SK-N-SH treated with all-trans-retinoic acid at 6 μM for 48 hours (cell line): ENCODE measurements around the gene KBTBD13.

Source experiments
- ATAC-seq: fragments of 200-7000 bp; cut with Tn5 transposase; 3 replicates; pipeline ENCODE4 v1.9.1; 2020; ENCODE audit warnings: mild to moderate bottlenecking, moderate library complexity
- ARNTL ChIP-seq: fragments of 450-650 bp; formaldehyde crosslinking; IDR thresholded peaks from 2 replicates; pipeline ENCODE4 v1.5.0; 2020; ENCODE audit warnings: low read depth, mild to moderate bottlenecking, moderate library complexity, borderline replicate concordance
- CREB5 ChIP-seq: fragments of 250-450 bp; sonication (Bioruptor Pico); IDR thresholded peaks from 2 replicates; pipeline ENCODE4 v1.5.1; 2020; ENCODE audit warnings: low read depth, mild to moderate bottlenecking, moderate library complexity
- CSDC2 ChIP-seq: fragments of 250-450 bp; sonication (Bioruptor Pico); IDR thresholded peaks from 2 replicates; pipeline ENCODE4 v1.5.0; 2020; ENCODE audit warnings: mild to moderate bottlenecking, moderate library complexity
- CSRNP3 ChIP-seq: fragments of 250-450 bp; sonication (Bioruptor Pico); IDR thresholded peaks from 2 replicates; pipeline ENCODE4 v1.5.1; 2021; ENCODE audit warnings: mild to moderate bottlenecking, moderate library complexity
- ESRRG ChIP-seq: fragments of 250-450 bp; sonication (Bioruptor Pico); IDR thresholded peaks from 2 replicates; pipeline ENCODE4 v1.6.1; 2021; ENCODE audit warnings: mild to moderate bottlenecking
- GLIS3 ChIP-seq: fragments of 250-450 bp; sonication (Bioruptor Pico); IDR thresholded peaks from 2 replicates; pipeline ENCODE4 v1.5.0; 2020; ENCODE audit warnings: mild to moderate bottlenecking, moderate library complexity
- OSR1 ChIP-seq: fragments of 250-450 bp; sonication (Bioruptor Pico); IDR thresholded peaks from 2 replicates; pipeline ENCODE4 v1.8.0; 2022; ENCODE audit warnings: moderate library complexity, mild to moderate bottlenecking, inconsistent platforms
- PATZ1 ChIP-seq: fragments of 250-450 bp; sonication (Bioruptor Pico); IDR thresholded peaks from 2 replicates; pipeline ENCODE4 v1.8.0; 2020; ENCODE audit warnings: mild to moderate bottlenecking, moderate library complexity, borderline replicate concordance
- POU6F1 ChIP-seq: fragments of 250-450 bp; sonication (Bioruptor Pico); IDR thresholded peaks from 2 replicates; pipeline ENCODE4 v1.8.0; 2021; ENCODE audit warnings: low read depth, mild to moderate bottlenecking, moderate library complexity, borderline replicate concordance
- PPARA ChIP-seq: fragments of 250-450 bp; sonication (Bioruptor Pico); IDR thresholded peaks from 2 replicates; pipeline ENCODE4 v1.5.0; 2020; ENCODE audit warnings: mild to moderate bottlenecking, borderline replicate concordance
- TCF4 ChIP-seq: fragments of 250-450 bp; sonication (Bioruptor Pico); IDR thresholded peaks from 2 replicates; pipeline ENCODE4 v1.8.0; 2021; ENCODE audit warnings: mild to moderate bottlenecking, moderate library complexity, borderline replicate concordance
- TOX ChIP-seq: fragments of 250-450 bp; sonication (Bioruptor Pico); IDR thresholded peaks from 2 replicates; pipeline ENCODE4 v1.8.0; 2021; ENCODE audit warnings: mild to moderate bottlenecking, moderate library complexity, borderline replicate concordance
- TSHZ2 ChIP-seq: fragments of 250-450 bp; sonication (Bioruptor Pico); IDR thresholded peaks from 2 replicates; pipeline ENCODE4 v1.5.0; 2020; ENCODE audit warnings: mild to moderate bottlenecking, moderate library complexity
- ZC3H10 ChIP-seq: fragments of 250-450 bp; sonication (Bioruptor Pico); IDR thresholded peaks from 2 replicates; pipeline ENCODE4 v1.5.1; 2021; ENCODE audit warnings: mild to moderate bottlenecking, moderate library complexity
- ZFP30 ChIP-seq: fragments of 450-650 bp; formaldehyde crosslinking; IDR thresholded peaks from 2 replicates; pipeline ENCODE4 v1.5.0; 2022; ENCODE audit warnings: mild to moderate bottlenecking, moderate library complexity
- ZNF565 ChIP-seq: fragments of 450-650 bp; formaldehyde crosslinking; conservative IDR thresholded peaks from 2 replicates; pipeline ENCODE4 v1.5.0; 2020; ENCODE audit warnings: low read depth, mild to moderate bottlenecking, moderate library complexity
- ZNF70 ChIP-seq: fragments of 450-650 bp; formaldehyde crosslinking; IDR thresholded peaks from 2 replicates; pipeline ENCODE4 v1.5.0; 2020; ENCODE audit warnings: mild to moderate bottlenecking, moderate library complexity
- ZNF8 ChIP-seq: fragments of 450-650 bp; formaldehyde crosslinking; IDR thresholded peaks from 2 replicates; pipeline ENCODE4 v1.5.0; 2020; ENCODE audit warnings: mild to moderate bottlenecking, moderate library complexity

Gene KBTBD13

GRCh38 chr15:65038428-65038827 lies 38.1 kb upstream of the KBTBD13 start:
- ATAC-seq, result no peak
- TF ChIP-seq CSRNP3 (CRISPR knock-in tag), result no peak
- no peak for TF ChIP-seq ESRRG (CRISPR knock-in tag)
- TF ChIP-seq ZNF70 (CRISPR knock-in tag), result no peak
- TF ChIP-seq OSR1 (CRISPR knock-in tag), result no peak
- TF ChIP-seq ZFP30 (CRISPR knock-in tag), result no peak

- ATAC-seq, result no peak
- no peak for TF ChIP-seq TOX
- TF ChIP-seq TCF4 (CRISPR knock-in tag), result no peak
Observed at GRCh38 chr15:65038836-65039235, 37.7 kb upstream of the KBTBD13 start.

- no peak for TF ChIP-seq ZFP30 (CRISPR knock-in tag)
- no peak for TF ChIP-seq ZNF565 (CRISPR knock-in tag)
- no peak for TF ChIP-seq PPARA (CRISPR knock-in tag)
- no peak for TF ChIP-seq ZC3H10
- TF ChIP-seq CSDC2 (CRISPR knock-in tag), result no peak
- TF ChIP-seq ZNF70 (CRISPR knock-in tag), result no peak
- no peak for TF ChIP-seq ARNTL (CRISPR knock-in tag)
- no peak for TF ChIP-seq PATZ1
- no peak for TF ChIP-seq ESRRG (CRISPR knock-in tag)
- TF ChIP-seq POU6F1 (CRISPR knock-in tag), result no peak
- TF ChIP-seq ZNF8 (CRISPR knock-in tag), result no peak
- TF ChIP-seq CSRNP3 (CRISPR knock-in tag), result no peak
- TF ChIP-seq CREB5 (CRISPR knock-in tag), result no peak
- no peak for TF ChIP-seq GLIS3 (CRISPR knock-in tag)
- no peak for ATAC-seq
Observed at GRCh38 chr15:65040461-65040860, 36.1 kb upstream of the KBTBD13 start.

GRCh38 chr15:65041787-65042186 lies 34.8 kb upstream of the KBTBD13 start:
- TF ChIP-seq TOX (no peak), POU6F1 (CRISPR knock-in tag) (no peak), TSHZ2 (CRISPR knock-in tag) (no peak), ZFP30 (CRISPR knock-in tag) (no peak), CSRNP3 (CRISPR knock-in tag) (no peak), ZNF8 (CRISPR knock-in tag) (no peak), GLIS3 (CRISPR knock-in tag) (no peak)
- ATAC-seq, result no peak
